ENCODE results near the gene TNS3. TPM values are rescaled to one million over a fixed set of nuclear protein-coding genes. Genes with fewer than 3 reads are reported as not detected.

TNS3 gene
- total and polyA plus RNA-seq, 4 donors: 58.6 to 117 (median 74.7) TPM

GRCh38 chr7:47343061-47343455 lies 238.9 kb downstream of the TNS3 start:
- H3K9me3 ChIP-seq (ENCODE audit: control insufficient read depth, insufficient read depth, low read length): no peaks in the 10 kb centered on the region
- peaks cover 25% of the 10 kb centered on the region for H3K36me3 ChIP-seq (ENCODE audit: control insufficient read depth, insufficient read depth, low read length)
- no peaks in the 10 kb centered on the region for H3K27me3 ChIP-seq (ENCODE audit: control insufficient read depth, insufficient read depth, low read length)
- H3K27ac ChIP-seq (ENCODE audit: low read depth, low read length): no peak overlapping the region
- H3K4me1 ChIP-seq (ENCODE audit: control insufficient read depth, insufficient read depth, low read length): peaks cover 20% of the 10 kb centered on the region
- peak in 1 of 6 donors; percentile 44 for DNase-seq (ENCODE audit: low read depth in 4 of 6, low spot score in 6 of 6)
- H3K4me3 ChIP-seq (ENCODE audit: low read depth, low read length): no peak overlapping the region
- 90% methylated on average over 4 of the region's 5 CpGs for WGBS (ENCODE audit: insufficient coverage)

GRCh38 chr7:47342296-47343060 lies 239.4 kb downstream of the TNS3 start:
- 89% methylated on average over 1 of the region's 5 CpGs for WGBS (ENCODE audit: insufficient coverage)
- Histone ChIP-seq H3K4me1 (ENCODE audit: control insufficient read depth, insufficient read depth, low read length) (peaks cover 16% of the 10 kb centered on the region), H3K4me3 (ENCODE audit: low read depth, low read length) (no peak overlapping the region), H3K36me3 (ENCODE audit: control insufficient read depth, insufficient read depth, low read length) (peaks cover 25% of the 10 kb centered on the region), H3K9me3 (ENCODE audit: control insufficient read depth, insufficient read depth, low read length) (no peaks in the 10 kb centered on the region), H3K27me3 (ENCODE audit: control insufficient read depth, insufficient read depth, low read length) (no peaks in the 10 kb centered on the region), H3K27ac (ENCODE audit: low read depth, low read length) (no peak overlapping the region)
- peak in 1 of 6 donors; percentile 65 for DNase-seq (ENCODE audit: low read depth in 4 of 6, low spot score in 6 of 6)

DNA sequence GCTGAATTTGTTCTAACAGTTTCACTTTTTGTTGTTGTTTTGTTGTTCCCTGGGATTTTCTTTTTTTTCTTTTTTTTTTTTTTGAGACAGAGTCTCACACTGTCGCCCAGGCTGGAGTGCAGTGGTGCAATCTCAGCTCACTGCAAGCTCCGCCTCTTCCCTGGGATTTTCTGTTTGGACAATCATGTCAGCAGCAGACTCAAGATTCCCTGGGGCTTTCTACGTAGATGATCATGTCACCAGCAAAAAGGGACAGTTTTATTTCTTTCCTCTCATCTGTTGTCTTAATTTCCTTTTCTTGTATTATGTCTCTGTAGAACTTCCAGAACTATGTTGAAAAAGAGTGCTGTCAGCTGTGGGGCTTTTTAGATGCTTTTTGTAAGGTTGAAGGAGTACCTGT lies 241.4 kb downstream of the TNS3 start:
- Histone ChIP-seq H3K4me1 (ENCODE audit: control insufficient read depth, insufficient read depth, low read length) (peaks cover 21% of the 10 kb centered on the region), H3K4me3 (ENCODE audit: low read depth, low read length) (no peak overlapping the region), H3K9me3 (ENCODE audit: control insufficient read depth, insufficient read depth, low read length) (no peaks in the 10 kb centered on the region), H3K36me3 (ENCODE audit: control insufficient read depth, insufficient read depth, low read length) (peaks cover 17% of the 10 kb centered on the region), H3K27me3 (ENCODE audit: control insufficient read depth, insufficient read depth, low read length) (no peaks in the 10 kb centered on the region), H3K27ac (ENCODE audit: low read depth, low read length) (no peak overlapping the region)
- no peak for DNase-seq (ENCODE audit: low read depth in 4 of 6, low spot score in 6 of 6)
- 92% methylated on average over 2 of the region's 3 CpGs for WGBS (ENCODE audit: insufficient coverage)

GRCh38 chr7:47338026-47338425 lies 243.9 kb downstream of the TNS3 start:
- no peak for DNase-seq (ENCODE audit: low read depth in 4 of 6, low spot score in 6 of 6)
- whole genome bisulfite sequencing (ENCODE audit: insufficient coverage): no CpG with 5 or more reads among the region's 1 CpG

GRCh38 chr7:47337531-47337930 lies 244.4 kb downstream of the TNS3 start:
- no peak for DNase-seq (ENCODE audit: low read depth in 4 of 6, low spot score in 6 of 6)
- Histone ChIP-seq H3K4me3 (ENCODE audit: low read depth, low read length) (no peak overlapping the region), H3K27me3 (ENCODE audit: control insufficient read depth, insufficient read depth, low read length) (no peaks in the 10 kb centered on the region), H3K4me1 (ENCODE audit: control insufficient read depth, insufficient read depth, low read length) (peaks cover 38% of the 10 kb centered on the region), H3K27ac (ENCODE audit: low read depth, low read length) (no peak overlapping the region), H3K36me3 (ENCODE audit: control insufficient read depth, insufficient read depth, low read length) (peaks cover 3% of the 10 kb centered on the region), H3K9me3 (ENCODE audit: control insufficient read depth, insufficient read depth, low read length) (no peaks in the 10 kb centered on the region)
- 49% methylated on average over 2 of the region's 3 CpGs for WGBS (ENCODE audit: insufficient coverage)

More at GRCh38 chr7:47338026-47338425, 243.9 kb downstream of the TNS3 start:
- no peaks in the 10 kb centered on the region for H3K9me3 ChIP-seq (ENCODE audit: control insufficient read depth, insufficient read depth, low read length)
- no peaks in the 10 kb centered on the region for H3K27me3 ChIP-seq (ENCODE audit: control insufficient read depth, insufficient read depth, low read length)
- no peak overlapping the region for H3K27ac ChIP-seq (ENCODE audit: low read depth, low read length)
- H3K4me1 ChIP-seq (ENCODE audit: control insufficient read depth, insufficient read depth, low read length): peaks cover 34% of the 10 kb centered on the region
- no peak overlapping the region for H3K4me3 ChIP-seq (ENCODE audit: low read depth, low read length)
- peaks cover 6% of the 10 kb centered on the region for H3K36me3 ChIP-seq (ENCODE audit: control insufficient read depth, insufficient read depth, low read length)

DNA sequence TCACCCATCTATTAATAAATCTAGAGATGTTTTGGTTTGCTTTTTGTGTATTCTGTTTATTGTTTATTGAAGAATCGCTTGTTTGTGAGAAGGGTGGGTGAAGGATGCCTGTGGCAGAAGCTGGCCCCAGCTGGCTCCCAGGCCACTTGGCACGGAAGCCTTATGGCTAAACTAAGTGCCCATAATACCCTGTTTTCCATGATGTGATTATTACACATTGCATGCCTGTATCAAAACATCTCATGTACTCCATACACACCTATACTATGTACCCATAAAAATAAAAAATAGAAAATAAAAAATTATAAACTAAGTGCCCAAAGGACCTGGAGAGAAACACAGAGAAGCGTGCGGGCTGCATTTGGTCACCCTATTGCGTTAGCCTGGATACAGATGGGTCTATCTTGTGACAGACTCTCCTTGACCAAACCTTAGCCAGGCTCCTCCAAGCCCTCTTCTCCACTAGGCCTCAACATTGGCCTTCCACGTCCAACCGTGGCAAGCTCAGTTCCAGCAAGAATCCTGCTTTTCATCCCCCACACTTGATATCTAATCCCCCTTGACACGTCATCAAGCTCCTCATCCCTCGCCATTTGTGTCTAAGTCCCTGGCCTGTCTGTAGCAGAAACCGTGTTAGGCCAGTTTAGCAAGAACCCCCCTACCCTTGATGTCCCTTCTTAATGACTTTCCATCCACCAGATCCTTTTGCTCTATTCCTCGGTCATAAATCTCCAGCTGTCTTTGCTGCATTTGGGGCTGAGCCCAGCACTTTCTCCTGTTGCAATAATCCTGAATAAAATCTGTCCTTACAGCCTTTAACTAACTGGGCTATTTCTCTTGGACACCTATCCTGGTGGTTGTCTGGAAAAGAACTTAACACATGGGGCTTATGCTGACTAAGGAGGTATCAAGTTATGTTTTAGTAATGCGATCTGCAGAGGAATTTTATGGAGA lies 245.2 kb downstream of the TNS3 start:
- H3K27ac ChIP-seq (ENCODE audit: low read depth, low read length): peak overlapping the region; percentile 72
- whole genome bisulfite sequencing (ENCODE audit: insufficient coverage): 75% methylated on average over 7 of the region's 12 CpGs
- peaks cover 46% of the 10 kb centered on the region for H3K4me1 ChIP-seq (ENCODE audit: control insufficient read depth, insufficient read depth, low read length)
- no peak overlapping the region for H3K4me3 ChIP-seq (ENCODE audit: low read depth, low read length)
- peaks cover 3% of the 10 kb centered on the region for H3K36me3 ChIP-seq (ENCODE audit: control insufficient read depth, insufficient read depth, low read length)
- H3K27me3 ChIP-seq (ENCODE audit: control insufficient read depth, insufficient read depth, low read length): no peaks in the 10 kb centered on the region
- no peaks in the 10 kb centered on the region for H3K9me3 ChIP-seq (ENCODE audit: control insufficient read depth, insufficient read depth, low read length)
- DNase-seq (ENCODE audit: low read depth in 4 of 6, low spot score in 6 of 6): no peak

DNA sequence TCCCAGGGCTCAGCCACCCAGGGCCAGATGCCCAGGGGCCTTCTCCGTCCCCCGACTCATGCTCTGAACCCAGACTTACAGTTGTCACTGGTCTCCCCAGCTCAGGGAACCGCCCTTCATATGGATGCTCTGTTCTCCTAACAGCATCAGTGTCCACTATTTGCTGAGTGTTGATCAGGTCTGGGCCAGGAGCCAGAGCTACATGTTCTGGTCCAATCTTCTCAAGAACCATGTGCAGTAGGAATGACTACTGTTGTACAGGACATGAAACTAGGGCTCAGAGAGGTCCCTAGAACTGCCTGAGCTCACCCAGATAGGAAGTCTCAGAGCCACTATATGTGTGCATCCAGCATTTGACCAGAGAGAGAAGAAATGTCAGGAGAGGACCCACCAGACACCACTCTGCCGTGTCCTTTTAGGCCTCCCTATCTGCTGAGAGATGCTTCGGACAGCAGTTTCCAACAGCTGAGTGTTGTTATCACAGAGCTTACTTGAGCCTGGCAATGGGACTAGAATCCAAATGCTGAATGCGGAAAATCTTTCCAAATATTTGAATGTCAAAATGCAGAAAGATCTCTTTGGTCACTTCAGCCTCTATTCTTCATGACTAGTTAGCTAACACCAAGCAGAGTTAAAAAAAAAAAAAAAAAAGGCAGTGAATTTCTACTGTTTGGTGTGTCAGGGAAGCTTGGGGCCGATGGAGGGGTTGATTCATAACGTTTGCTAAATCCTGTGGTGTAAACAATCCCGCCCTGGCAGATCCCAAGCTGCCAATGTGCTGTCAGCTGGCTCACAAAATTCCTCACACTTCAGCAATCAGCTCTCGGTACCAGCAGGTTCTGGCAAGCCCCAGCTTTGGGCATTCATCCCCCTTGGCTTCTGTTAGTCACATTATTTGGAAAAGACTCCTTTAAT lies 246.1 kb downstream of the TNS3 start:
- 74% methylated on average over 6 of the region's 10 CpGs for WGBS (ENCODE audit: insufficient coverage)
- peaks cover 3% of the 10 kb centered on the region for H3K36me3 ChIP-seq (ENCODE audit: control insufficient read depth, insufficient read depth, low read length)
- no peak overlapping the region for H3K4me3 ChIP-seq (ENCODE audit: low read depth, low read length)
- H3K27me3 ChIP-seq (ENCODE audit: control insufficient read depth, insufficient read depth, low read length): no peaks in the 10 kb centered on the region
- DNase-seq (ENCODE audit: low read depth in 4 of 6, low spot score in 6 of 6): peak in 2 of 6 donors; percentile 75 to 91
- peak overlapping the region; percentile 72 for H3K27ac ChIP-seq (ENCODE audit: low read depth, low read length)
- H3K9me3 ChIP-seq (ENCODE audit: control insufficient read depth, insufficient read depth, low read length): no peaks in the 10 kb centered on the region
- H3K4me1 ChIP-seq (ENCODE audit: control insufficient read depth, insufficient read depth, low read length): peaks cover 55% of the 10 kb centered on the region

DNA sequence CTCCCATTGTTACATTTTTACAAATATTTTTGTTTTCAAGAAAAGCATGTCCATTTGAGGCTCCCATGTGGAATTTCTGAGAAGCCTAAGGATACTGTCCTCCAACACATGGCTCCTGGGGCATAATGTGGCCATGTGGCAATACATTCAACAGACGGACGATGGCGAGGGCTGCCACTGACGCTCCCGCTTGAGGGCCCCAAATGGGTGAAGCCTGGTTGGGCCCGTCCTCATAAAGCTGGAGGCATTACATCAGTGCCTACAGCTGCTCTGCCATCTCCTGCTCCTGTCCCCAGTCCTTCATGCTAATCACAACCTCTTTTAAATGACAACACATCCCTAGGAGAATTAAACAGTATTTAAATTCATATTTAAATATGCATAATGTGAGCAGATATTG lies 246.8 kb downstream of the TNS3 start:
- no peaks in the 10 kb centered on the region for H3K9me3 ChIP-seq (ENCODE audit: control insufficient read depth, insufficient read depth, low read length)
- peaks cover 9% of the 10 kb centered on the region for H3K36me3 ChIP-seq (ENCODE audit: control insufficient read depth, insufficient read depth, low read length)
- no peaks in the 10 kb centered on the region for H3K27me3 ChIP-seq (ENCODE audit: control insufficient read depth, insufficient read depth, low read length)
- no peak for DNase-seq (ENCODE audit: low read depth in 4 of 6, low spot score in 6 of 6)
- peaks cover 63% of the 10 kb centered on the region for H3K4me1 ChIP-seq (ENCODE audit: control insufficient read depth, insufficient read depth, low read length)
- 95% methylated on average over 6 of the region's 6 CpGs for WGBS (ENCODE audit: insufficient coverage)
- no peak overlapping the region for H3K4me3 ChIP-seq (ENCODE audit: low read depth, low read length)
- H3K27ac ChIP-seq (ENCODE audit: low read depth, low read length): peak overlapping the region; percentile 12

- Histone ChIP-seq H3K27ac (ENCODE audit: low read depth, low read length) (no peak overlapping the region), H3K27me3 (ENCODE audit: control insufficient read depth, insufficient read depth, low read length) (no peaks in the 10 kb centered on the region), H3K4me1 (ENCODE audit: control insufficient read depth, insufficient read depth, low read length) (peaks cover 74% of the 10 kb centered on the region), H3K4me3 (ENCODE audit: low read depth, low read length) (no peak overlapping the region), H3K9me3 (ENCODE audit: control insufficient read depth, insufficient read depth, low read length) (no peaks in the 10 kb centered on the region), H3K36me3 (ENCODE audit: control insufficient read depth, insufficient read depth, low read length) (peaks cover 18% of the 10 kb centered on the region)
- 100% methylated on average over 1 of the region's 2 CpGs for WGBS (ENCODE audit: insufficient coverage)
- no peak for DNase-seq (ENCODE audit: low read depth in 4 of 6, low spot score in 6 of 6)
Observed at GRCh38 chr7:47333959-47334358, 248.0 kb downstream of the TNS3 start.
